GM23248 (cell line): ENCODE data around the gene GPD1L. TPM values are rescaled to one million over a fixed set of nuclear protein-coding genes. Genes with fewer than 3 reads are reported as not detected.

Source experiments
- DNase-seq: peaks from one replicate; pipeline ENCODE4 v3.0.0-alpha.2; 2015
- H2AFZ ChIP-seq: fragments of 200-600 bp; sonication (generic); 2 replicates; pipeline ENCODE4 v1.6.1; 2016; ENCODE audit warnings: antibody characterized with exemption
- H3F3A ChIP-seq: fragments of 200-600 bp; sonication (generic); 2 replicates; pipeline ENCODE4 v1.6.1; 2016; ENCODE audit warnings: mild to moderate bottlenecking, antibody characterized with exemption, mixed run types; ENCODE audit not compliant: insufficient read depth
- H3K27ac ChIP-seq: fragments of 200-600 bp; sonication (generic); 2 replicates; pipeline ENCODE4 v1.5.1; 2016; ENCODE audit warnings: mild to moderate bottlenecking
- H3K27me3 ChIP-seq: fragments of 200-600 bp; sonication (generic); replicated peaks from 2 replicates; pipeline ENCODE4 v1.6.1; 2016; ENCODE audit warnings: mild to moderate bottlenecking; ENCODE audit not compliant: insufficient read depth
- H3K36me3 ChIP-seq: fragments of 200-600 bp; sonication (generic); 2 replicates; pipeline ENCODE4 v1.6.1; 2016; ENCODE audit warnings: low read depth, mild to moderate bottlenecking
- H3K4me1 ChIP-seq: fragments of 200-600 bp; sonication (generic); 2 replicates; pipeline ENCODE4 v1.6.1; 2016; ENCODE audit warnings: mild to moderate bottlenecking; ENCODE audit not compliant: insufficient read depth
- H3K4me2 ChIP-seq: fragments of 200-600 bp; sonication (generic); one replicate; pipeline ENCODE4 v1.6.1; 2016; ENCODE audit warnings: mild to moderate bottlenecking; ENCODE audit not compliant: unreplicated experiment
- H3K4me3 ChIP-seq: fragments of 200-600 bp; sonication (generic); 2 replicates; pipeline ENCODE4 v1.5.1; 2016; ENCODE audit warnings: mild to moderate bottlenecking
- H3K79me2 ChIP-seq: fragments of 200-600 bp; sonication (generic); 2 replicates; pipeline ENCODE4 v1.6.1; 2016; ENCODE audit warnings: mild to moderate bottlenecking; ENCODE audit not compliant: insufficient read depth
- H3K9ac ChIP-seq: fragments of 200-600 bp; sonication (generic); 2 replicates; pipeline ENCODE4 v1.6.1; 2016; ENCODE audit warnings: mild to moderate bottlenecking
- H3K9me2 ChIP-seq: fragments of 200-600 bp; sonication (generic); 2 replicates; pipeline ENCODE4 v1.6.1; 2016; ENCODE audit warnings: mixed run types, mild to moderate bottlenecking, moderate library complexity; ENCODE audit not compliant: insufficient read depth
- H3K9me3 ChIP-seq: fragments of 200-600 bp; sonication (generic); one replicate; pipeline ENCODE4 v1.6.1; 2017; ENCODE audit warnings: low read depth
- H4K20me1 ChIP-seq: fragments of 200-600 bp; sonication (generic); 2 replicates; pipeline ENCODE4 v1.6.0; 2016; ENCODE audit not compliant: insufficient read depth
- EZH2 ChIP-seq: fragments of 200-600 bp; sonication (generic); IDR thresholded peaks from 2 replicates; pipeline ENCODE4 v1.6.1; 2018; ENCODE audit warnings: antibody characterized with exemption, mild to moderate bottlenecking; ENCODE audit not compliant: insufficient read depth, poor library complexity, severe bottlenecking
- EZH2phosphoT487 ChIP-seq: fragments of 200-600 bp; sonication (generic); IDR thresholded peaks from 2 replicates; pipeline ENCODE4 v1.6.1; 2018; ENCODE audit warnings: antibody characterized with exemption, moderate library complexity, mild to moderate bottlenecking, low read depth; ENCODE audit not compliant: insufficient read depth
- WGBS, 2 experiments: methylation state at CpG; one replicate each; pipeline ENCODE4 v1.1.6; 2015 to 2017; ENCODE audit warnings: low lambda C conversion rate in 2 of 2, low coverage in 1 of 2; ENCODE audit errors: missing lambda C conversion rate in 2 of 2; 5-methylcytosine and 5-hydroxymethylcytosine counted together
- in situ Hi-C: fragments of 300-500 bp; cut with MboI; formaldehyde crosslinking; loops from 2 replicates; pipeline ENCODE4 v1.15.0; 2020
- polyA plus RNA-seq: library from polyadenylated mRNA; unstranded; fragments of >200 nt; fragmentation: Nextera tagmentation; extraction: Ambion mirVana; gene quantifications from 2 replicates; pipeline ENCODE4 v1.2.1, GENCODE V29; 2016
- total RNA-seq: library from RNA; depleted of rRNA; stranded (reverse); fragments of >200 nt; shearing (Covaris generic); gene quantifications from 2 replicates; pipeline ENCODE4 v1.2.3, GENCODE V29; 2014

GPD1L gene
- total and polyA plus RNA-seq, 2 experiments from 2014 or later: 2.4 to 3.5 TPM

- H3K9me2 ChIP-seq: no peaks in the 10 kb centered on the region
- no peak overlapping the region for H3K9ac ChIP-seq
- no peaks in the 10 kb centered on the region for H3K79me2 ChIP-seq
- no peak overlapping the region for H2AFZ ChIP-seq
- H3K9me3 ChIP-seq: no peaks in the 10 kb centered on the region
- in situ Hi-C loops: loop anchor here (25.0 kb wide), 1 partner anchor 513 kb away; no protein-coding TSS in a partner anchor
- no peak overlapping the region for H3K4me3 ChIP-seq
- H3K4me1 ChIP-seq: no peaks in the 10 kb centered on the region
- no peaks in the 10 kb centered on the region for H3F3A ChIP-seq
- H3K27ac ChIP-seq: no peak overlapping the region
- DNase-seq: no peak
- no peaks in the 10 kb centered on the region for H3K36me3 ChIP-seq
- no peaks in the 10 kb centered on the region for H4K20me1 ChIP-seq
- TF ChIP-seq EZH2 (no peak), EZH2phosphoT487 (no peak)
- H3K4me2 ChIP-seq: no peak overlapping the region
- 87% methylated on average over 1 to 2 of the region's 2 CpGs for WGBS, 2 experiments
- 0 out of 2 replicates have a peak, but pooled peaks cover 3% of the 10 kb centered on the region for H3K27me3 ChIP-seq
These were observed 18.6 kb downstream of the GPD1L start for GRCh38 chr3:32125012-32125411.

GRCh38 chr3:32126305-32127015 lies 20.0 kb downstream of the GPD1L start:
- Histone ChIP-seq H3K79me2 (no peaks in the 10 kb centered on the region), H4K20me1 (no peaks in the 10 kb centered on the region), H3K9me3 (no peaks in the 10 kb centered on the region), H3K9ac (no peak overlapping the region), H3K9me2 (no peaks in the 10 kb centered on the region), H3K4me2 (no peak overlapping the region), H3F3A (no peaks in the 10 kb centered on the region), H3K36me3 (no peaks in the 10 kb centered on the region), H3K27ac (no peak overlapping the region), H3K27me3 (0 out of 2 replicates have a peak, but pooled peaks cover 3% of the 10 kb centered on the region), H3K4me1 (no peaks in the 10 kb centered on the region), H2AFZ (no peak overlapping the region), H3K4me3 (no peak overlapping the region)
- TF ChIP-seq EZH2: no peak
- no peak for TF ChIP-seq EZH2phosphoT487
- DNase-seq: no peak
- WGBS, 2 experiments: 17 to 20% methylated on average over 4 of the region's 4 CpGs
- in situ Hi-C loops: loop anchor here (25.0 kb wide), 1 partner anchor 514 kb away; no protein-coding TSS in a partner anchor

GRCh38 chr3:32127219-32127826 lies 20.9 kb downstream of the GPD1L start:
- WGBS, 2 experiments: 82 to 83% methylated on average over 10 of the region's 10 CpGs
- Histone ChIP-seq H3K4me1 (no peaks in the 10 kb centered on the region), H3K9me3 (no peaks in the 10 kb centered on the region), H3K27ac (no peak overlapping the region), H3K27me3 (0 out of 2 replicates have a peak, but pooled peaks cover 3% of the 10 kb centered on the region), H3K79me2 (no peaks in the 10 kb centered on the region), H2AFZ (no peak overlapping the region), H4K20me1 (no peaks in the 10 kb centered on the region), H3F3A (no peaks in the 10 kb centered on the region), H3K9ac (no peak overlapping the region), H3K36me3 (no peaks in the 10 kb centered on the region), H3K4me3 (no peak overlapping the region), H3K4me2 (no peak overlapping the region), H3K9me2 (no peaks in the 10 kb centered on the region)
- no peak for TF ChIP-seq EZH2phosphoT487
- TF ChIP-seq EZH2: no peak
- no peak for DNase-seq
- in situ Hi-C loops: loop anchor here (25.0 kb wide), 1 partner anchor 515 kb away; no protein-coding TSS in a partner anchor

GRCh38 chr3:32128936-32129335 lies 22.5 kb downstream of the GPD1L start:
- no peak overlapping the region for H3K4me2 ChIP-seq
- H3K79me2 ChIP-seq: no peaks in the 10 kb centered on the region
- H4K20me1 ChIP-seq: no peaks in the 10 kb centered on the region
- DNase-seq: no peak
- H3K9me3 ChIP-seq: no peaks in the 10 kb centered on the region
- no peaks in the 10 kb centered on the region for H3F3A ChIP-seq
- H3K36me3 ChIP-seq: no peaks in the 10 kb centered on the region
- H3K4me3 ChIP-seq: no peak overlapping the region
- in situ Hi-C loops: loop anchor here (25.0 kb wide), 1 partner anchor 517 kb away; no protein-coding TSS in a partner anchor
- H3K27me3 ChIP-seq: 0 out of 2 replicates have a peak, but pooled peaks cover 3% of the 10 kb centered on the region
- WGBS, 2 experiments: 52 to 68% methylated on average over 2 of the region's 2 CpGs
- no peaks in the 10 kb centered on the region for H3K4me1 ChIP-seq
- no peak overlapping the region for H3K27ac ChIP-seq
- no peak for TF ChIP-seq EZH2
- TF ChIP-seq EZH2phosphoT487: no peak
- no peak overlapping the region for H2AFZ ChIP-seq
- no peaks in the 10 kb centered on the region for H3K9me2 ChIP-seq
- H3K9ac ChIP-seq: no peak overlapping the region
